ENCODE data around the gene FLYWCH2. TPM values are rescaled to one million over a fixed set of nuclear protein-coding genes. Genes with fewer than 3 reads are reported as not detected.

The FLYWCH2 gene
- total and polyA plus RNA-seq, 2 of the 8 experiments (the other 6 are each of a cell fraction or from before 2014, with no cell fraction given): 16.4 to 30.7 TPM

GRCh38 chr16:2939968-2940367 is 57.0 kb downstream of the FLYWCH2 start:
- Histone ChIP-seq H3K27ac (ENCODE audit: low read depth, low read length) (no peak overlapping the region), H3K56ac (replicated peaks; ENCODE audit: insufficient read length, low read depth, low read length) (no peak overlapping the region), H3K23me2 (ENCODE audit: low read depth, low read length) (no peaks in the 10 kb centered on the region), H3K9ac (replicated peaks in 1 of 4; ENCODE audit: extremely low read depth in 1 of 4, low read depth in 3 of 4, low read length in 3 of 4) (no peak overlapping the region), H3K79me1 (ENCODE audit: low read depth, low read length) (no peaks in the 10 kb centered on the region; the same call in 1 of the 2 replicates), H4K91ac (replicated peaks; ENCODE audit: insufficient read length, low read length) (no peak overlapping the region), H3K14ac (ENCODE audit: insufficient read length) (no peak overlapping the region), H2AK5ac (ENCODE audit: low read depth, low read length) (no peak overlapping the region), H3K4ac (replicated peaks; ENCODE audit: insufficient read length, low read depth, low read length) (no peak overlapping the region), H2AFZ (ENCODE audit: low read length) (no peak overlapping the region), H4K8ac (ENCODE audit: extremely low read depth, insufficient read depth, low read length) (no peak overlapping the region), H3K4me3 (ENCODE audit: extremely low read depth in 1 of 4, insufficient read depth in 2 of 4, low read depth in 3 of 4, low read length in 4 of 4) (no peak overlapping the region), H4K20me1 (replicated peaks in 1 of 2; ENCODE audit: control insufficient read depth in 1 of 2, insufficient read depth in 2 of 2, low read length in 2 of 2) (no peaks in the 10 kb centered on the region), H2BK15ac (ENCODE audit: low read length) (no peak overlapping the region), H3K9me3 (ENCODE audit: insufficient read depth in 2 of 2, low read depth in 1 of 2, low read length in 1 of 2) (no peaks in the 10 kb centered on the region), H2BK120ac (replicated peaks; ENCODE audit: low read depth, low read length) (no peak overlapping the region), H3K4me2 (ENCODE audit: insufficient read depth in 1 of 2, low read depth in 2 of 2, low read length in 2 of 2) (no peak overlapping the region), H3K36me3 (ENCODE audit: control insufficient read depth in 2 of 4, insufficient read depth in 4 of 4, low read length in 3 of 4) (peaks cover 0 to 11% (median 5%) of the 10 kb centered on the region in 4 experiments; a peak in 4 of 8 replicates), H3K23ac (ENCODE audit: insufficient read length) (no peak overlapping the region), H2BK20ac (ENCODE audit: low read length) (no peak overlapping the region), H4K5ac (ENCODE audit: insufficient read length, low read depth, low read length) (no peak overlapping the region), H2BK12ac (ENCODE audit: low read depth, low read length) (no peak overlapping the region), H2BK5ac (ENCODE audit: low read depth, low read length) (no peak overlapping the region), H3K4me1 (replicated peaks in 1 of 4; ENCODE audit: control insufficient read depth in 3 of 4, insufficient read depth in 4 of 4, low read length in 3 of 4) (no peaks in the 10 kb centered on the region; a peak in 1 of 7 replicates), H3K79me2 (ENCODE audit: control insufficient read depth in 1 of 2, insufficient read depth in 2 of 2, low read length in 2 of 2) (no peaks in the 10 kb centered on the region), H3K18ac (ENCODE audit: extremely low read depth, low read length) (no peak overlapping the region), H3K27me3 (replicated peaks in 1 of 4; ENCODE audit: control insufficient read depth in 3 of 4, extremely low read depth in 1 of 4, insufficient read depth in 3 of 4, low read length in 3 of 4) (no peaks in the 10 kb centered on the region)
- ChIA-PET POLR2A (ENCODE audit: partially characterized antibody) (interaction anchor here (1.2 to 1.5 kb wide), 2 partner anchors 9 to 11 kb away, joined by 4 read pairs; no protein-coding TSS in a partner anchor), CTCF (ENCODE audit: partially characterized antibody) (interaction anchor here (0.8 to 6.0 kb wide), 6 partner anchors 13 to 101 kb away, joined by 3 to 28 read pairs (median 7); partner anchors contain the start of gene KREMEN2)
- DNase-seq (ENCODE audit: low read depth in 1 of 2, low spot score in 2 of 2) (no peak), FAIRE-seq (no peak)
- WGBS, 2 experiments (ENCODE audit: extremely low coverage in 1 of 2, insufficient coverage in 1 of 2, insufficient read length in 1 of 2, insufficient replicate concordance in 2 of 2, low coverage in 1 of 2, low lambda C conversion rate in 2 of 2, missing lambda C conversion rate in 1 of 2): 92% methylated on average over 2 of the region's 2 CpGs; no CpG with 5 or more reads in 1 of the 2 experiments
- TF ChIP-seq CHD1 (IDR thresholded peaks at IDR 0.05; ENCODE audit: low read depth, low read length) (no peak), HDAC2 (IDR thresholded peaks at IDR 0.05; ENCODE audit: borderline replicate concordance in 1 of 2, low read depth in 2 of 2, low read length in 2 of 2) (no peak), GTF2F1 (IDR thresholded peaks at IDR 0.05; ENCODE audit: borderline replicate concordance, low read depth, low read length) (no peak), BACH1 (IDR thresholded peaks at IDR 0.05; ENCODE audit: low read length) (no peak), RAD21 (IDR thresholded peaks at IDR 0.05 in 1 of 2, conservative IDR thresholded peaks at IDR 0.05 in 1 of 2; ENCODE audit: low read depth in 2 of 2, low read length in 2 of 2) (no peak), POU5F1 (IDR thresholded peaks at IDR 0.05; ENCODE audit: low read depth, low read length) (no peak), HDAC6 (IDR thresholded peaks at IDR 0.05; ENCODE audit: low read depth, low read length) (no peak), SAP30 (IDR thresholded peaks at IDR 0.05; ENCODE audit: insufficient read depth, insufficient replicate concordance, low read length) (no peak), KDM5A (IDR thresholded peaks at IDR 0.05; ENCODE audit: low read length) (no peak), EZH2 (IDR thresholded peaks at IDR 0.05; ENCODE audit: low read depth, low read length, severe bottlenecking) (no peak)
